DND-41 (cell line): ENCODE measurements around the gene DYRK1A.

Experiments
- ATAC-seq: fragments of 200-7000 bp; cut with Tn5 transposase; 3 replicates; pipeline ENCODE4 v1.9.1; 2021; ENCODE audit warnings: low read depth; ENCODE audit not compliant: insufficient read depth
- DNase-seq: peaks from one replicate; pipeline ENCODE4 v3.0.0-alpha.2; 2020
- H2AFZ ChIP-seq: 2 replicates; pipeline ENCODE4 v1.6.0; 2012; ENCODE audit warnings: low read depth, low read length
- H3K27ac ChIP-seq: 2 replicates; pipeline ENCODE4 v1.5.1; 2012; ENCODE audit warnings: low read length, inconsistent platforms
- H3K27me3 ChIP-seq: fragments of 200-600 bp; sonication (generic); 2 replicates; pipeline ENCODE4 v1.6.0; 2012; ENCODE audit warnings: low read length, mild to moderate bottlenecking, inconsistent platforms; ENCODE audit not compliant: insufficient read depth, poor library complexity
- H3K36me3 ChIP-seq: 2 replicates; pipeline ENCODE4 v1.5.1; 2012; ENCODE audit warnings: low read length, inconsistent platforms; ENCODE audit not compliant: insufficient read depth
- H3K4me1 ChIP-seq: 2 replicates; pipeline ENCODE4 v1.5.1; 2012; ENCODE audit warnings: mild to moderate bottlenecking, low read length; ENCODE audit not compliant: insufficient read depth
- H3K4me2 ChIP-seq: 2 replicates; pipeline ENCODE4 v1.6.0; 2012; ENCODE audit warnings: mild to moderate bottlenecking, moderate library complexity, low read length, inconsistent platforms; ENCODE audit not compliant: insufficient read depth
- H3K4me3 ChIP-seq, 2 experiments: fragments of 200-600 bp in 1 of 2; shearing (Covaris generic) in 1 of 2; 2 replicates each; pipeline ENCODE4 v1.5.1; 2012 to 2016; ENCODE audit warnings: inconsistent platforms in 2 of 2, low read length in 2 of 2, mild to moderate bottlenecking in 2 of 2, low read depth in 1 of 2, moderate library complexity in 1 of 2
- H3K79me2 ChIP-seq: 2 replicates; pipeline ENCODE4 v1.6.0; 2012; ENCODE audit warnings: low read length, inconsistent platforms; ENCODE audit not compliant: insufficient read depth
- H3K9ac ChIP-seq: 2 replicates; pipeline ENCODE4 v1.6.0; 2012; ENCODE audit warnings: low read depth, mild to moderate bottlenecking, inconsistent platforms, low read length, moderate library complexity
- H3K9me3 ChIP-seq: 2 replicates; pipeline ENCODE4 v1.5.1; 2012; ENCODE audit warnings: low read length, moderate library complexity, mild to moderate bottlenecking, inconsistent platforms; ENCODE audit not compliant: insufficient read depth, severe bottlenecking
- H4K20me1 ChIP-seq: 2 replicates; pipeline ENCODE4 v1.6.0; 2012; ENCODE audit warnings: low read length; ENCODE audit not compliant: insufficient read depth
- CTCF ChIP-seq: IDR thresholded peaks from 2 replicates; pipeline ENCODE4 v1.5.1; 2012; ENCODE audit warnings: borderline replicate concordance, low read length, moderate library complexity, mild to moderate bottlenecking; ENCODE audit not compliant: poor library complexity, severe bottlenecking; ENCODE audit errors: extremely low read depth
- EZH2 ChIP-seq: IDR thresholded peaks from 3 replicates; pipeline ENCODE4 v1.6.1; 2012; ENCODE audit warnings: borderline replicate concordance, low read depth, mild to moderate bottlenecking, moderate library complexity, low read length, inconsistent platforms; ENCODE audit not compliant: severe bottlenecking

DYRK1A gene

DNA sequence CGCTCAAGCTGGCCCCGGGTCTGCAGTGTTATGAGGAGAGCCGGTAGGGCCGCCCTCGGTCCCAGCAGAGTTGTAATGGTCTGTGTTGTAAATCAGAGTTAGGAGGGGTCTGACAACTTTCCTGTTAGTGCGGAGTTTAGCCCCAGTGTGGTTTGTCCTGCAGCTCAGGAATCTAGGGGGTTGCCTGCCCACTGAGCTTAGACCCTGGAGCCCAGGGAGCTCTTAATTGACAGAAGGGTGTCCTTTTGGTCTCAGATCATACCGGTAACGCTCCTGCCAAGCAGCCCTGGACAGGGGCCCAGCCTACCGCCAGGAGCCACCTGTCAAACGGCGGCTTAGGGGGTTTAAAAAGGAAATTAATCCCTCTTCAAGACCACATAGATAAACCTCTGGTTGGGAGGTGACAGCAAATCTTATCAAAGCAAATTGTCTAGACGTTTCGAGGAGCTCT lies 164.4 kb downstream of the DYRK1A start:
- no peaks in the 10 kb centered on the region for H3K36me3 ChIP-seq
- ATAC-seq (no peak), DNase-seq (no peak)
- H3K27ac ChIP-seq, result no peak overlapping the region
- H3K4me3 ChIP-seq, result no peak overlapping the region
- no peaks in the 10 kb centered on the region for H3K9me3 ChIP-seq
- no peak overlapping the region for H3K4me2 ChIP-seq
- H3K79me2 ChIP-seq, result no peaks in the 10 kb centered on the region
- H3K4me1 ChIP-seq, result no peaks in the 10 kb centered on the region
- H3K9ac ChIP-seq, result no peak overlapping the region
- H4K20me1 ChIP-seq, result no peaks in the 10 kb centered on the region
- TF ChIP-seq EZH2 (no peak), CTCF (no peak)
- no peak overlapping the region for H2AFZ ChIP-seq
- H3K27me3 ChIP-seq, result peaks cover 11% of the 10 kb centered on the region

DNA sequence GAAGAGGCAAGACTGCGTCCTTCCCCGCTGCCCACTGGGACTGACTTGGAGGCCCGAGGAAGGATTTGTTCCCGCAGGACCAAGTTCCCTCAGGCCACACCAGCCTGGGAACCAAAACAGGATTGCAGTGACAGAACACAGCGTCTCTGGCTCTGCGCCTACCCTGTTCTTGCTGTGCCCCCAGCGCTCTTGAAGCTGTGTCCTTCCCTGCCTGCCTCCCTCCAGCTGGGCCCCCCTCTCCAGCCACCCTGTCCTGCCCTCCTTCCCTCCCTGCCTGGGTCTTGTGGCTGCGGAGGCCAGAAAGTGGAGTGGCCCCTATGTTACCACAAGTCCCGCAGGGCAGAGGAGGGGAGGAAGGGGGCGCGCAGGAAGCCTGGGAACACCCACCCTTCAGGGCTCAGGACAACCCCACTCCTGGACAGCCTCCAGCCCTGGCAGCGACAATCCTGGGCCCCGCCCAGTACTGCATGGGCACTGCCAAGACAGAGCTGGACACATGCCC lies 164.9 kb downstream of the DYRK1A start:
- Histone ChIP-seq H3K36me3 (no peaks in the 10 kb centered on the region), H3K9me3 (no peaks in the 10 kb centered on the region), H3K9ac (no peak overlapping the region), H2AFZ (no peak overlapping the region), H3K4me3 (no peak overlapping the region), H3K27ac (no peak overlapping the region), H3K4me2 (no peak overlapping the region), H4K20me1 (no peaks in the 10 kb centered on the region), H3K79me2 (no peaks in the 10 kb centered on the region), H3K27me3 (peaks cover 11% of the 10 kb centered on the region), H3K4me1 (no peaks in the 10 kb centered on the region)
- no peak for TF ChIP-seq EZH2
- no peak for TF ChIP-seq CTCF
- DNase-seq (no peak), ATAC-seq (no peak)

DNA sequence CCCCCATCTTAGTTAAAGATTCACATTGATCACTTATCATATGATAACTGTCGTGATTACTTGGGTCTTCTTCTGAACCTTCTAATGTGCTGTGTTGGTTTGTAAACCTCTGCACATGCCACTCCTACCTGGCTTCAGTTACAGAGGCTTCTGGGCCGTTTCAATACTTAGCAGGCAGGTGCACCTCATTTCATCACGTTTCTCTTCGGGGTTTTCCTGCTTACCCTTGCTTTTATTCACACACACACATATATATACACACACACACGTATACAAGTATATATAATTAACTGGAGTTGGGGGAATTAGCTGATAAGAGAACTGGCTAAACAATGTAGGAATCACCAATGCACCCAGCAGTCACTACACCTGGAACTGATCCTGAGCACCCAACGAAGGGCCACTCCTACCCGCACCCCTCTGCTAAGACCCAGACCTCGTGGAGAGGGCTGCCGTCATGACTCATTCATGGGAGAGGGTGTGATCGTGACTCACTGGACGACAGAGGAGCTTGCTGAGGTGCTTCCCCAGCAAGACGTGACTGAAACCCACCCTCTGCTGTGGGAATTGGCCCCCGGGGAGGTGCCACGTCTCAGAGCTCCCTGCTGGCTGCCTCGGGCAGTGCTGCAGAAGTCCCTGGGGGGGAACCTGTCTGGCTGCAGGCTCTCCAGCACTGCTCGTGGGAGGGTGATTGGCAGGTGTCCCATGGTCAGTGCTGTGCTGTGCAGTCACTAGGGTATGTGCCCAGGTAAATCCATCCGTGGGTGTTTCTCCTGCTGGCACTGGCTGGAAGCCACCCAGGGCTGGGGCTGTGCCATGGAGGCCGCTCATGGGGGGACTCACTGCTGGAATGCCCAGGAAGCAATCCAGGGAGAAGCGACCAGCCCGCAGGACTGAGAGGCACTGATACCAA lies 166.6 kb downstream of the DYRK1A start:
- Histone ChIP-seq H3K4me2 (no peak overlapping the region), H3K27ac (no peak overlapping the region), H2AFZ (no peak overlapping the region), H3K27me3 (peaks cover 11% of the 10 kb centered on the region), H3K9ac (no peak overlapping the region), H3K4me3 (no peak overlapping the region), H3K4me1 (no peaks in the 10 kb centered on the region), H3K36me3 (no peaks in the 10 kb centered on the region), H3K79me2 (no peaks in the 10 kb centered on the region), H4K20me1 (no peaks in the 10 kb centered on the region), H3K9me3 (no peaks in the 10 kb centered on the region)
- DNase-seq, result no peak
- TF ChIP-seq EZH2, result no peak
- ATAC-seq, result no peak

DNA sequence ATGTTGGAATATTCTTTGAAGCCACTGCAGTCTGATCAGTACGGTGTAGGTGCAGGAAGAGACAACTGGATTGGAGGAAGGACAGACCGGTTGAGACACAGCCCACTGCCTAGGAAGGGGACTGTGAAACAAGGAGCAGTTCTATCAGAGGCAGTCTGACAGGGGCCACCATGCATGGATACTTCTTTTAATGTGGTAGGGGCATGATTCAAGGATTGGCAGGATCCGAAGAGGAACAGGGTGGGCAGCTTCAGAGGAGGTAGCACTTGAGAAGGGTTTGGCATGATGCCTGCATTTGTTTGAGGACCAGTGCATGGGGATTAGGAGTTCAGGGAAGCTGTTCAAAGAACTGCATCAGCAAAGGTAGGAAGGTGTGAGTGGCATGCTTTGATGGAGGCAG lies 167.9 kb downstream of the DYRK1A start:
- H3K9me3 ChIP-seq, result no peaks in the 10 kb centered on the region
- H3K36me3 ChIP-seq, result no peaks in the 10 kb centered on the region
- peaks cover 11% of the 10 kb centered on the region for H3K27me3 ChIP-seq
- ATAC-seq, result no peak
- no peaks in the 10 kb centered on the region for H3K79me2 ChIP-seq
- no peak overlapping the region for H3K9ac ChIP-seq
- no peak overlapping the region for H3K27ac ChIP-seq
- DNase-seq, result no peak
- H3K4me2 ChIP-seq, result no peak overlapping the region
- H2AFZ ChIP-seq, result no peak overlapping the region
- no peaks in the 10 kb centered on the region for H3K4me1 ChIP-seq
- TF ChIP-seq CTCF (no peak), EZH2 (no peak)
- no peaks in the 10 kb centered on the region for H4K20me1 ChIP-seq
- H3K4me3 ChIP-seq, result no peak overlapping the region
